Fibroblast of lung (primary cell): ENCODE results near the gene RNF41. TPM values are rescaled to one million over a fixed set of nuclear protein-coding genes. Genes with fewer than 3 reads are reported as not detected.
A peak's percentile ranks its signal among the peaks of the same experiment; 100 is the strongest.

Experiments
- DNase-seq, 2 donors: peaks; one replicate each; pipeline versions ENCODE4 v3.0.0 to v3.0.0-alpha.2; 2010; ENCODE audit warnings: low read depth in 2 of 2
- H2AFZ ChIP-seq: 2 replicates; pipeline ENCODE4 v1.5.1; 2012; ENCODE audit warnings: low read length, control low read depth, inconsistent platforms
- H3K27ac ChIP-seq: 2 replicates; pipeline ENCODE4 v1.5.1; 2011; ENCODE audit warnings: low read length, control low read depth; ENCODE audit not compliant: insufficient read depth
- H3K27me3 ChIP-seq: 2 replicates; pipeline ENCODE4 v1.5.1; 2011; ENCODE audit warnings: mild to moderate bottlenecking, low read length; ENCODE audit not compliant: control insufficient read depth, insufficient read depth
- H3K36me3 ChIP-seq: 2 replicates; pipeline ENCODE4 v1.5.1; 2011; ENCODE audit warnings: low read length; ENCODE audit not compliant: control insufficient read depth, insufficient read depth
- H3K4me1 ChIP-seq: 2 replicates; pipeline ENCODE4 v1.5.1; 2011; ENCODE audit warnings: low read length; ENCODE audit not compliant: control insufficient read depth, insufficient read depth; ENCODE audit errors: extremely low read depth
- H3K4me2 ChIP-seq: 2 replicates; pipeline ENCODE4 v1.5.1; 2011; ENCODE audit warnings: low read length, control low read depth; ENCODE audit not compliant: insufficient read depth; ENCODE audit errors: extremely low read depth
- H3K4me3 ChIP-seq, 4 experiments: fragments of 200-600 bp in 1 of 4; sonication (generic) in 1 of 4; replicated peaks in 1 of 4; 2 replicates each; pipeline ENCODE4 v1.5.1; 2011 to 2016; ENCODE audit warnings: low read length in 4 of 4, low read depth in 3 of 4, mild to moderate bottlenecking in 3 of 4, control low read depth in 2 of 4, inconsistent platforms in 1 of 4, mixed read lengths in 1 of 4; ENCODE audit not compliant: insufficient read depth in 1 of 4; ENCODE audit errors: control extremely low read depth in 1 of 4
- H3K79me2 ChIP-seq: 2 replicates; pipeline ENCODE4 v1.5.1; 2012; ENCODE audit warnings: mild to moderate bottlenecking, low read length, inconsistent platforms; ENCODE audit not compliant: control insufficient read depth, insufficient read depth
- H3K9ac ChIP-seq: 2 replicates; pipeline ENCODE4 v1.5.1; 2011; ENCODE audit warnings: mild to moderate bottlenecking, low read length, control low read depth; ENCODE audit not compliant: insufficient read depth
- H3K9me3 ChIP-seq: 2 replicates; pipeline ENCODE4 v1.5.1; 2012; ENCODE audit warnings: low read depth, low read length; ENCODE audit not compliant: control insufficient read depth, insufficient read depth
- H4K20me1 ChIP-seq: 2 replicates; pipeline ENCODE4 v1.5.1; 2011; ENCODE audit warnings: low read length; ENCODE audit not compliant: control insufficient read depth, insufficient read depth; ENCODE audit errors: extremely low read depth
- CTCF ChIP-seq, 2 donors: IDR thresholded peaks in 1 of 2; conservative IDR thresholded peaks in 1 of 2; 1 replicate in 1 of 2; 2 replicates in 1 of 2; pipeline ENCODE4 v1.5.1; 2011 to 2012; ENCODE audit warnings: low read length in 2 of 2, control low read depth in 1 of 2, inconsistent platforms in 1 of 2, low read depth in 1 of 2, mild to moderate bottlenecking in 1 of 2
- EZH2 ChIP-seq: IDR thresholded peaks from 2 replicates; pipeline ENCODE4 v1.5.1; 2012; ENCODE audit warnings: low read length, control low read depth, mild to moderate bottlenecking; ENCODE audit errors: missing control alignments
- polyA plus RNA-seq, 2 donors: library from polyadenylated mRNA; depleted of rRNA in 1 of 2; stranded (reverse) in 1 of 2; unstranded in 1 of 2; fragments of >200 nt; gene quantifications; 2 replicates each; pipeline ENCODE4 v1.2.1, GENCODE V29; 2011 to 2012; ENCODE audit warnings: missing spikeins in 1 of 2
- total RNA-seq: library from RNA; depleted of rRNA; stranded (reverse); fragments of >200 nt; gene quantifications from 2 replicates; pipeline ENCODE4 v1.2.1, GENCODE V29; 2014

RNF41 gene
- total and polyA plus RNA-seq, 2 donors (not counting 1 experiment from before 2014, with no cell fraction given): 99.7 to 199 TPM

- no peak for TF ChIP-seq CTCF (conservative IDR thresholded peaks at IDR 0.05 in 1 of 2, IDR thresholded peaks at IDR 0.05 in 1 of 2; ENCODE audit: low read depth in 1 of 2, low read length in 2 of 2)
- TF ChIP-seq EZH2: no peak
- Histone ChIP-seq H3K4me2 (no peak overlapping the region), H3K36me3 (peaks cover 4% of the 10 kb centered on the region), H2AFZ (no peak overlapping the region), H3K27me3 (no peaks in the 10 kb centered on the region), H3K4me1 (peaks cover 16% of the 10 kb centered on the region), H3K9me3 (no peaks in the 10 kb centered on the region), H3K79me2 (peaks cover 22% of the 10 kb centered on the region), H3K9ac (no peak overlapping the region), H3K27ac (no peak overlapping the region), H4K20me1 (no peaks in the 10 kb centered on the region), H3K4me3 (no peak overlapping the region)
- DNase-seq: no peak
These were observed 66.9 kb downstream of the RNF41 start for GRCh38 chr12:56154818-56155217.

GRCh38 chr12:56154246-56154771 lies 67.4 kb downstream of the RNF41 start:
- Histone ChIP-seq H3K9me3 (no peaks in the 10 kb centered on the region), H3K27me3 (no peaks in the 10 kb centered on the region), H3K36me3 (no peaks in the 10 kb centered on the region), H3K27ac (no peak overlapping the region), H3K9ac (no peak overlapping the region), H2AFZ (no peak overlapping the region), H3K79me2 (peaks cover 17% of the 10 kb centered on the region), H3K4me1 (peaks cover 16% of the 10 kb centered on the region), H3K4me2 (peak overlapping the region; percentile 2), H3K4me3 (no peak overlapping the region), H4K20me1 (no peaks in the 10 kb centered on the region)
- no peak for TF ChIP-seq EZH2
- TF ChIP-seq CTCF (conservative IDR thresholded peaks at IDR 0.05 in 1 of 2, IDR thresholded peaks at IDR 0.05 in 1 of 2; ENCODE audit: low read depth in 1 of 2, low read length in 2 of 2): no peak
- DNase-seq: no peak

- no peaks in the 10 kb centered on the region for H3K9me3 ChIP-seq
- H4K20me1 ChIP-seq: no peaks in the 10 kb centered on the region
- no peak overlapping the region for H3K27ac ChIP-seq
- H3K4me1 ChIP-seq: peaks cover 16% of the 10 kb centered on the region
- no peak for DNase-seq
- no peaks in the 10 kb centered on the region for H3K27me3 ChIP-seq
- H3K9ac ChIP-seq: no peak overlapping the region
- peaks cover 10% of the 10 kb centered on the region for H3K79me2 ChIP-seq
- peak overlapping the region; percentile 86 for H3K4me2 ChIP-seq
- peak overlapping the region in 1 of 4 experiments; percentile 83 for H3K4me3 ChIP-seq
- no peak overlapping the region for H2AFZ ChIP-seq
- no peaks in the 10 kb centered on the region for H3K36me3 ChIP-seq
- no peak for TF ChIP-seq CTCF (conservative IDR thresholded peaks at IDR 0.05 in 1 of 2, IDR thresholded peaks at IDR 0.05 in 1 of 2; ENCODE audit: low read depth in 1 of 2, low read length in 2 of 2)
- TF ChIP-seq EZH2: no peak
These were observed 68.0 kb downstream of the RNF41 start for GRCh38 chr12:56153678-56154065.
